SK-N-SH (cell line): ENCODE measurements around the gene JMJD1C. TPM values are rescaled to one million over a fixed set of nuclear protein-coding genes. Genes with fewer than 3 reads are reported as not detected.
A peak's percentile ranks its signal among the peaks of the same experiment; 100 is the strongest.

Experiments
- CTCF ChIA-PET: fragments of 300-600, 350-600 bp; formaldehyde crosslinking; extraction: SDS; loops from one replicate; lab custom pipeline; 2021; lab: Yijun Ruan, JAX
- POLR2A ChIA-PET: fragments of 350-600 bp; sonication (Branson Sonifier 250); formaldehyde crosslinking; extraction: SDS; loops from one replicate; lab custom pipeline; 2020; ENCODE audit warnings: antibody characterized with exemption, inconsistent platforms; lab: Yijun Ruan, JAX
- DNase-seq: peaks from one replicate; pipeline ENCODE4 v3.0.0; 2012
- H2AFZ ChIP-seq: fragments of 200-600 bp; sonication (generic); 2 replicates; pipeline ENCODE4 v1.8.1; 2016; ENCODE audit warnings: antibody characterized with exemption, mild to moderate bottlenecking, low read depth
- H3F3A ChIP-seq: fragments of 200-600 bp; sonication (generic); replicated peaks from 2 replicates; pipeline ENCODE3; 2016; ENCODE audit warnings: antibody characterized with exemption, mild to moderate bottlenecking; ENCODE audit not compliant: insufficient read depth
- H3K27ac ChIP-seq, 2 experiments: fragments of 200-500 bp in 1 of 2; fragments of 200-600 bp in 1 of 2; sonication (Bioruptor generic) in 1 of 2; sonication (generic), shearing (Covaris generic) in 1 of 2; 2 replicates each; pipeline versions ENCODE4 v1.5.1 to v1.6.1; 2014 to 2016; ENCODE audit warnings: low read depth in 2 of 2, inconsistent platforms in 1 of 2, low read length in 1 of 2, mild to moderate bottlenecking in 1 of 2, mixed read lengths in 1 of 2
- H3K27me3 ChIP-seq: fragments of 200-600 bp; sonication (generic), shearing (Covaris generic); 2 replicates; pipeline ENCODE4 v1.6.1; 2016; ENCODE audit warnings: mixed run types; ENCODE audit not compliant: insufficient read depth
- H3K36me3 ChIP-seq, 2 experiments: fragments of 200-500 bp in 1 of 2; fragments of 200-600 bp in 1 of 2; sonication (Bioruptor generic) in 1 of 2; sonication (generic) in 1 of 2; replicated peaks in 1 of 2; 2 replicates each; pipeline versions ENCODE3 to v1.5.1; 2014 to 2016; ENCODE audit warnings: low read length in 1 of 2, mild to moderate bottlenecking in 1 of 2; ENCODE audit not compliant: insufficient read depth in 2 of 2, control insufficient read depth in 1 of 2
- H3K4me1 ChIP-seq, 2 experiments: fragments of 200-500 bp in 1 of 2; fragments of 200-600 bp in 1 of 2; sonication (Bioruptor generic) in 1 of 2; sonication (generic), shearing (Covaris generic) in 1 of 2; 2 replicates each; pipeline versions ENCODE4 v1.5.1 to v1.6.1; 2014 to 2016; ENCODE audit warnings: low read depth in 1 of 2, low read length in 1 of 2, mixed run types in 1 of 2; ENCODE audit not compliant: insufficient read depth in 2 of 2, control insufficient read depth in 1 of 2
- H3K4me2 ChIP-seq: fragments of 200-600 bp; sonication (generic), shearing (Covaris generic); 2 replicates; pipeline ENCODE4 v1.6.1; 2017; ENCODE audit warnings: mixed run types
- H3K4me3 ChIP-seq, 2 experiments: fragments of 200-500 bp in 1 of 2; fragments of 200-600 bp in 1 of 2; sonication (Bioruptor generic) in 1 of 2; sonication (generic), shearing (Covaris generic) in 1 of 2; 2 replicates each; pipeline versions ENCODE4 v1.5.1 to v1.8.1; 2014 to 2016; ENCODE audit warnings: low read depth in 2 of 2, inconsistent platforms in 1 of 2, low read length in 1 of 2, mild to moderate bottlenecking in 1 of 2, mixed read lengths in 1 of 2, moderate library complexity in 1 of 2
- H3K79me2 ChIP-seq: fragments of 200-600 bp; sonication (generic); 2 replicates; pipeline ENCODE4 v1.8.1; 2017; ENCODE audit warnings: mild to moderate bottlenecking; ENCODE audit not compliant: insufficient read depth
- H3K9ac ChIP-seq: fragments of 200-600 bp; sonication (generic); 2 replicates; pipeline ENCODE4 v1.6.1; 2017; ENCODE audit warnings: mixed run types
- H3K9me2 ChIP-seq: fragments of 200-600 bp; sonication (generic); 2 replicates; pipeline ENCODE4 v1.6.1; 2017; ENCODE audit warnings: mixed run types
- H3K9me3 ChIP-seq: fragments of 200-600 bp; sonication (generic); 2 replicates; pipeline ENCODE4 v1.6.1; 2017; ENCODE audit warnings: mixed run types, mild to moderate bottlenecking, moderate library complexity
- H4K20me1 ChIP-seq: fragments of 200-600 bp; sonication (generic); 2 replicates; pipeline ENCODE4 v1.6.1; 2017; ENCODE audit warnings: mild to moderate bottlenecking, mixed run types; ENCODE audit not compliant: insufficient read depth
- CHD2 ChIP-seq: fragments of 150-350 bp; IDR thresholded peaks from 2 replicates; pipeline ENCODE4 v1.6.1; 2018; ENCODE audit warnings: low read length; ENCODE audit not compliant: partially characterized antibody
- CTCF ChIP-seq: fragments of 200-600 bp; sonication (generic); IDR thresholded peaks from 2 replicates; pipeline ENCODE4 v1.6.1; 2017; ENCODE audit warnings: antibody characterized with exemption, mild to moderate bottlenecking, moderate library complexity
- EP300 ChIP-seq, 2 experiments: IDR thresholded peaks; 2 replicates each; pipeline versions ENCODE4 v1.4.0 to v1.6.1; 2012; ENCODE audit warnings: borderline replicate concordance in 1 of 2, low read depth in 1 of 2, low read length in 1 of 2
- EZH2phosphoT487 ChIP-seq: fragments of 200-600 bp; sonication (generic); IDR thresholded peaks from 2 replicates; pipeline ENCODE4 v1.6.1; 2017; ENCODE audit warnings: low read depth, mixed run types, mild to moderate bottlenecking, antibody characterized with exemption, moderate library complexity, borderline replicate concordance
- FOXM1 ChIP-seq: IDR thresholded peaks from 2 replicates; pipeline ENCODE4 v1.4.0; 2012; ENCODE audit warnings: low read depth, mild to moderate bottlenecking
- RCOR1 ChIP-seq: fragments of 150-350 bp; IDR thresholded peaks from 2 replicates; pipeline ENCODE4 v1.6.1; 2017; ENCODE audit warnings: antibody characterized with exemption, low read length
- RFX5 ChIP-seq: IDR thresholded peaks from 2 replicates; pipeline ENCODE4 v1.6.1; 2012; ENCODE audit warnings: mild to moderate bottlenecking, improper control_type of control experiment, low read length
- USF1 ChIP-seq: IDR thresholded peaks from 2 replicates; pipeline ENCODE4 v1.4.0; 2012; ENCODE audit warnings: low read depth, borderline replicate concordance
- YY1 ChIP-seq: IDR thresholded peaks from 2 replicates; pipeline ENCODE4 v1.4.0; 2012; ENCODE audit warnings: low read depth, mild to moderate bottlenecking
- WGBS: methylation state at CpG from one replicate; pipeline ENCODE4 v1.1.6; 2017; ENCODE audit warnings: low lambda C conversion rate; 5-methylcytosine and 5-hydroxymethylcytosine counted together
- polyA plus RNA-seq, 3 experiments: library from polyadenylated mRNA; depleted of rRNA; stranded (reverse); fragments of >200 nt; gene quantifications; 2 replicates each; pipeline ENCODE4 v1.2.3, GENCODE V29; 2012

JMJD1C gene
- polyA plus RNA-seq, 1 of the 3 experiments (the other 2 are of a cell fraction), result 11.7 TPM

- no peak for TF ChIP-seq EZH2phosphoT487
- no peak for TF ChIP-seq FOXM1
- no peak for TF ChIP-seq EP300 (IDR thresholded peaks at IDR 0.05; ENCODE audit: borderline replicate concordance in 1 of 2, low read depth in 1 of 2, low read length in 1 of 2)
- TF ChIP-seq CHD2, result no peak
- no peak for TF ChIP-seq USF1
- TF ChIP-seq RFX5, result no peak
- TF ChIP-seq, all 33 proteins: peak for 0
These were observed 260.4 kb downstream of the JMJD1C start (continued) for GRCh38 chr10:63205421-63205820.

GRCh38 chr10:63204667-63205391 is 260.9 kb downstream of the JMJD1C start:
- Histone ChIP-seq H3K27ac (no peak overlapping the region), H3K79me2 (peaks cover 63% of the 10 kb centered on the region), H4K20me1 (peaks cover 33% of the 10 kb centered on the region), H3K4me3 (no peak overlapping the region), H3F3A (peaks cover 30% of the 10 kb centered on the region), H3K9me3 (no peaks in the 10 kb centered on the region), H3K9ac (no peak overlapping the region), H3K9me2 (no peaks in the 10 kb centered on the region), H2AFZ (no peak overlapping the region), H3K4me2 (no peak overlapping the region), H3K27me3 (no peaks in the 10 kb centered on the region), H3K36me3 (peaks cover 53 to 68% of the 10 kb centered on the region in 2 experiments), H3K4me1 (peaks cover 32 to 35% of the 10 kb centered on the region in 2 experiments)
- WGBS, result 91% methylated on average over 4 of the region's 4 CpGs
- no peak for DNase-seq
- POLR2A ChIA-PET, result no interaction called here
- CTCF ChIA-PET, result interaction anchor here (0.8 to 1.0 kb wide), 2 partner anchors 13 to 38 kb away, joined by 3 to 4 read pairs; no protein-coding TSS in a partner anchor
- TF ChIP-seq YY1, result no peak

- H3K4me3 ChIP-seq, result no peak overlapping the region
- no peak for TF ChIP-seq RCOR1
- 0 out of 2 replicates have a peak, but pooled peaks have one; percentile 13 for TF ChIP-seq CTCF
- 0% methylated on average over 1 of the region's 1 CpG for WGBS
- H2AFZ ChIP-seq, result no peak overlapping the region
- ChIA-PET POLR2A (interaction anchor here (0.6 kb wide), 1 partner anchor 59 kb away, joined by 3 read pairs; no protein-coding TSS in a partner anchor), CTCF (interaction anchor here (0.8 to 2.4 kb wide), 5 partner anchors 16 to 519 kb away, joined by 3 to 9 read pairs (median 4); no protein-coding TSS in a partner anchor)
- peaks cover 17% of the 10 kb centered on the region for H3F3A ChIP-seq
- no peak overlapping the region for H3K9ac ChIP-seq
- no peak overlapping the region for H3K27ac ChIP-seq
- peaks cover 44% of the 10 kb centered on the region for H3K79me2 ChIP-seq
- peaks cover 0 to 18% of the 10 kb centered on the region in 2 experiments; a peak in 3 of 4 replicates for H3K4me1 ChIP-seq
- H3K27me3 ChIP-seq, result no peaks in the 10 kb centered on the region
- H3K9me2 ChIP-seq, result no peaks in the 10 kb centered on the region
- no peak for DNase-seq
- peaks cover 72 to 80% of the 10 kb centered on the region in 2 experiments for H3K36me3 ChIP-seq
- no peaks in the 10 kb centered on the region for H3K9me3 ChIP-seq
- H3K4me2 ChIP-seq, result no peak overlapping the region
- H4K20me1 ChIP-seq, result peaks cover 4% of the 10 kb centered on the region; the same call in 1 of the 2 replicates
These were observed 264.7 kb downstream of the JMJD1C start for GRCh38 chr10:63201118-63201517.
